ENCODE data around the gene LHX5.

LHX5 gene

GRCh38 chr12:113440947-113441782 is 30.5 kb downstream of the LHX5 start:
- FAIRE-seq (no peak), DNase-seq (ENCODE audit: low spot score) (no peak)

- FAIRE-seq (no peak), DNase-seq (ENCODE audit: low spot score) (no peak)
Measured at GRCh38 chr12:113440336-113440735, 31.3 kb downstream of the LHX5 start.

- FAIRE-seq (no peak), DNase-seq (ENCODE audit: low spot score) (peak; percentile 17)
Measured at GRCh38 chr12:113439606-113440030, 32.1 kb downstream of the LHX5 start.

GRCh38 chr12:113439301-113439597 is 32.4 kb downstream of the LHX5 start:
- no peak for DNase-seq (ENCODE audit: low spot score)
- no peak for FAIRE-seq

GRCh38 chr12:113438523-113439300 is 33.0 kb downstream of the LHX5 start:
- FAIRE-seq (no peak), DNase-seq (ENCODE audit: low spot score) (no peak)

- DNase-seq (ENCODE audit: low spot score): no peak
- no peak for FAIRE-seq
Measured at GRCh38 chr12:113437729-113438100, 34.0 kb downstream of the LHX5 start.

- FAIRE-seq (no peak), DNase-seq (ENCODE audit: low spot score) (no peak)
Measured at GRCh38 chr12:113436993-113437728, 34.5 kb downstream of the LHX5 start.

- no peak for FAIRE-seq
Measured at GRCh38 chr12:113436586-113436985, 35.1 kb downstream of the LHX5 start.

GRCh38 chr12:113435367-113435766 is 36.3 kb downstream of the LHX5 start:
- FAIRE-seq: no peak

More at GRCh38 chr12:113436586-113436985, 35.1 kb downstream of the LHX5 start:
- DNase-seq (ENCODE audit: low spot score): no peak

GRCh38 chr12:113432986-113433385 is 38.7 kb downstream of the LHX5 start:
- DNase-seq (ENCODE audit: low spot score) (no peak), FAIRE-seq (no peak)

More at GRCh38 chr12:113435367-113435766, 36.3 kb downstream of the LHX5 start:
- DNase-seq (ENCODE audit: low spot score): no peak

GRCh38 chr12:113428482-113428881 is 43.2 kb downstream of the LHX5 start:
- DNase-seq (ENCODE audit: low spot score): no peak
- no peak for FAIRE-seq

- FAIRE-seq (no peak), DNase-seq (ENCODE audit: low spot score) (no peak)
Measured at GRCh38 chr12:113427882-113428281, 43.8 kb downstream of the LHX5 start.

- DNase-seq (ENCODE audit: low spot score) (no peak), FAIRE-seq (no peak)
Measured at GRCh38 chr12:113425960-113426453, 45.7 kb downstream of the LHX5 start.

GRCh38 chr12:113424915-113425823 is 46.5 kb downstream of the LHX5 start:
- FAIRE-seq (no peak), DNase-seq (ENCODE audit: low spot score) (peak; percentile 14)

- FAIRE-seq: no peak
- no peak for DNase-seq (ENCODE audit: low spot score)
Measured at GRCh38 chr12:113424456-113424855, 47.2 kb downstream of the LHX5 start.

- DNase-seq (ENCODE audit: low spot score) (no peak), FAIRE-seq (no peak)
Measured at GRCh38 chr12:113422886-113423669, 48.6 kb downstream of the LHX5 start.

GRCh38 chr12:113422030-113422885 is 49.4 kb downstream of the LHX5 start, which contains the start of gene SDSL:
Gene SDSL, plus strand, starts transcription at chr12:113422380. Its CDS starts 5,603 bp downstream, at chr12:113427983.
- peak; percentile 89 for FAIRE-seq

GRCh38 chr12:113420996-113421595 is 50.6 kb downstream of the LHX5 start:
- FAIRE-seq (no peak), DNase-seq (ENCODE audit: low spot score) (no peak)

More at GRCh38 chr12:113422030-113422885, 49.4 kb downstream of the LHX5 start, which contains the start of gene SDSL:
- peak; percentile 89 for DNase-seq (ENCODE audit: low spot score)

Data from RCC 7860 (cell line).